Endodermal cell (in vitro differentiated cells): Measurements from ENCODE around the gene ERMAP. TPM values are rescaled to one million over a fixed set of nuclear protein-coding genes. Genes with fewer than 3 reads are reported as not detected.
"Not testable (repeated sequence)": the region's sequence is repeated elsewhere in the genome, so short reads cannot be mapped to it uniquely, and the experiment has no call there.

Experiments
- DNase-seq: peaks from one replicate; pipeline ENCODE4 v3.0.0-alpha.2; 2017
- H3K27ac ChIP-seq: 2 replicates; pipeline ENCODE4 v1.5.1; 2013; ENCODE audit warnings: mild to moderate bottlenecking, low read depth, low read length, moderate library complexity
- H3K27me3 ChIP-seq: 2 replicates; pipeline ENCODE4 v1.6.1; 2013; ENCODE audit warnings: mild to moderate bottlenecking, low read length, moderate library complexity; ENCODE audit not compliant: insufficient read depth, control insufficient read depth, poor library complexity, severe bottlenecking
- H3K36me3 ChIP-seq: 2 replicates; pipeline ENCODE4 v1.7.0; 2013; ENCODE audit warnings: mild to moderate bottlenecking, low read length, moderate library complexity; ENCODE audit not compliant: control insufficient read depth, insufficient read depth
- H3K4me1 ChIP-seq: one replicate; pipeline ENCODE4 v1.7.0; 2013; ENCODE audit warnings: low read length; ENCODE audit not compliant: control insufficient read depth, insufficient read depth
- H3K4me3 ChIP-seq: 2 replicates; pipeline ENCODE4 v1.5.1; 2013; ENCODE audit warnings: mild to moderate bottlenecking, low read length, moderate library complexity
- H3K9ac ChIP-seq: 2 replicates; pipeline ENCODE4 v1.6.1; 2013; ENCODE audit warnings: mild to moderate bottlenecking, low read length, moderate library complexity; ENCODE audit not compliant: poor library complexity, severe bottlenecking; ENCODE audit errors: extremely low read depth
- H3K9me3 ChIP-seq: 2 replicates; pipeline ENCODE4 v1.6.1; 2013; ENCODE audit warnings: mild to moderate bottlenecking, low read length, moderate library complexity; ENCODE audit not compliant: control insufficient read depth
- H3K27ac Mint-ChIP-seq: 2 replicates; pipeline ENCODE4 v1.8.0; 2020; ENCODE audit warnings: mixed read lengths
- H3K27me3 Mint-ChIP-seq: 2 replicates; pipeline ENCODE4 v1.8.0; 2021; ENCODE audit warnings: mild to moderate bottlenecking, mixed read lengths; ENCODE audit not compliant: insufficient read depth
- H3K36me3 Mint-ChIP-seq: 2 replicates; pipeline ENCODE4 v1.8.0; 2020; ENCODE audit warnings: low read depth, mixed read lengths
- H3K4me1 Mint-ChIP-seq: 2 replicates; pipeline ENCODE4 v1.8.0; 2020; ENCODE audit warnings: mixed read lengths
- H3K4me3 Mint-ChIP-seq: 2 replicates; pipeline ENCODE4 v1.8.0; 2020; ENCODE audit warnings: mild to moderate bottlenecking, moderate library complexity, mixed read lengths
- H3K9me3 Mint-ChIP-seq: 2 replicates; pipeline ENCODE4 v1.8.0; 2020; ENCODE audit warnings: mild to moderate bottlenecking, mixed read lengths
- CTCF ChIP-seq: fragments of 200-600 bp; sonication (generic); conservative IDR thresholded peaks from 2 replicates; pipeline ENCODE4 v1.5.0; 2021; ENCODE audit warnings: antibody characterized with exemption, mild to moderate bottlenecking
- WGBS, 2 experiments: methylation state at CpG; one replicate each; pipeline versions ENCODE4 v1.1.5 to v1.1.7; 2013; ENCODE audit warnings: missing lambda C conversion rate in 2 of 2, mixed read lengths in 1 of 2; ENCODE audit not compliant: insufficient coverage in 1 of 2, insufficient read length in 1 of 2; 5-methylcytosine and 5-hydroxymethylcytosine counted together
- total RNA-seq, 2 donors: library from RNA; stranded (reverse); fragmentation: NEBNext Ultra II Directional in 1 of 2; extraction: Animal tissue kit (Norgen Biotek cat#: 25700) in 1 of 2; gene quantifications; 2 replicates in 1 of 2; 3 replicates in 1 of 2; pipeline ENCODE4 v1.2.1, GENCODE V29; 2021

The ERMAP gene
- total RNA-seq, 2 donors from 2014 or later, result 5.1 to 5.7 TPM

GRCh38 chr1:42851960-42852607 is 35.2 kb downstream of the ERMAP start:
- no peak for DNase-seq
- Mint-ChIP-seq H3K9me3 (peaks cover 29% of the 10 kb centered on the region), H3K27ac (no peak overlapping the region), H3K4me3 (no peak overlapping the region), H3K4me1 (peaks cover 11% of the 10 kb centered on the region), H3K27me3 (peaks cover 6% of the 10 kb centered on the region), H3K36me3 (peaks cover 59% of the 10 kb centered on the region)
- Histone ChIP-seq H3K9me3 (peaks cover 26% of the 10 kb centered on the region), H3K27me3 (no peaks in the 10 kb centered on the region), H3K36me3 (peaks cover 36% of the 10 kb centered on the region), H3K27ac (no peak overlapping the region), H3K9ac (no peak overlapping the region), H3K4me1 (peaks cover 3% of the 10 kb centered on the region), H3K4me3 (no peak overlapping the region)
- no peak for TF ChIP-seq CTCF
- 96 to 100% methylated on average over 2 of the region's 2 CpGs for WGBS, 2 experiments

DNA sequence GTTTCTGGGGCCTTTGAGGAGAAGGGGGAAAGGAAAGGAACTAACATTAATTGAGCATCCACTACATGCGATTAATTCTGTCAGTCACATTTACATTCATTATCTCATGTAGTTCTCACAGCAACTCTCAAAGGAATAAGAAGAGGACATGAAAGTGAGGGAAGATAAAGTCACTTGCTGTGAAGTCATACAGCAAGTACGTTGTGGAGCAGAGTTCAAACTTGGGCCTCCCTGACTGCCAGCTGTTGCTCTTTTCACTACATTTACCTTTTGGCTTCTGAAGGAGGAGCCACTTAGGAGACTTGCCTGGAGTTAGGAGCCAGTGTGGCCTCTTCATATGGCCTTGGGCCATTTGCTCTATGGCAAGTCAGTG is 35.7 kb downstream of the ERMAP start:
- Mint-ChIP-seq H3K27ac (no peak overlapping the region), H3K4me3 (no peak overlapping the region), H3K36me3 (peaks cover 64% of the 10 kb centered on the region), H3K4me1 (peaks cover 6% of the 10 kb centered on the region), H3K9me3 (peaks cover 33% of the 10 kb centered on the region), H3K27me3 (peaks cover 6% of the 10 kb centered on the region)
- Histone ChIP-seq H3K4me3 (no peak overlapping the region), H3K9ac (no peak overlapping the region), H3K27ac (no peak overlapping the region), H3K9me3 (peaks cover 25% of the 10 kb centered on the region), H3K4me1 (peaks cover 3% of the 10 kb centered on the region), H3K27me3 (no peaks in the 10 kb centered on the region), H3K36me3 (peaks cover 36% of the 10 kb centered on the region)
- DNase-seq, result no peak
- WGBS, 2 experiments, result 0% methylated on average over 1 of the region's 2 CpGs; no CpG with 5 or more reads in 1 of the 2 experiments
- no peak for TF ChIP-seq CTCF

DNA sequence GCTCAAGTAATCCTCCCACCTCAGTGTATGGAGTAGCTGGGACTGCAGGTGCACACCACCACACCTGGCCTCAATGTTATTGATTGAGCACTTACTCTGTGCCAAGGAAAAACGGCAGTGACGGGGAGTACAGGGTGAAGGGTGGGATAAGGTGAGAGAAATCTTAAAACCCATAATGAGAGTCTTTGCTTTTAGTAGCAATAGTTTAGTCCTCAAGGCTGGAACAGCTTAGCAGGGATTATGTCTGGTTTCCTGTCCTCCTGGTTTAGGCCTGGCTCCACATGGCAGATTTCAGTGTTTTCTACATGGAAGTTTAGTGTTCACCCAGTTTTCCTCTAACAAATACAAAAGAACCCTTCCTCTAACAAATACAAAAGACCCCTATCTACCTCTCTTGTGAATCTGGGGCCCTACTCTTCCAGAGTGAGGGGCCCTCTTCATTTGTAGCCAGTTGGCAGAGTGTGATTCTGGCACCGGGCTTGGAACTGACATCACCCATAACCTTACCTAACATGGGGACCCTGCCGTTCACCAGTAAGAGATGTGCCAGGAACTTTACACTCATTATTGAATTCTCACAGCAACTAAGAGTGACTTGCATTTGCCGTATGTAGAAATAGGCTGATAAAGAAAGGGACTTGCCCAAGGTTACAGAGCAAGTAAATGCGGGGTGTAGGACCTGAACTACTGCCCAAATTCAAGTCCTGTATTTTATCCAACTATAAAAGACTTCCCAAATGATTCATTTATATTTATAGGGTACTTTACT is 36.4 kb downstream of the ERMAP start:
- H3K4me1 Mint-ChIP-seq, result no peaks in the 10 kb centered on the region
- H3K4me3 ChIP-seq, result no peak overlapping the region
- no peaks in the 10 kb centered on the region for H3K27me3 ChIP-seq
- 97 to 100% methylated on average over 1 to 6 of the region's 6 CpGs for whole genome bisulfite sequencing, 2 experiments
- peaks cover 9% of the 10 kb centered on the region for H3K27me3 Mint-ChIP-seq
- no peaks in the 10 kb centered on the region for H3K4me1 ChIP-seq
- peaks cover 63% of the 10 kb centered on the region for H3K36me3 Mint-ChIP-seq
- peaks cover 40% of the 10 kb centered on the region for H3K9me3 Mint-ChIP-seq
- no peak overlapping the region for H3K27ac ChIP-seq
- H3K4me3 Mint-ChIP-seq, result no peak overlapping the region
- H3K27ac Mint-ChIP-seq, result no peak overlapping the region
- H3K9ac ChIP-seq, result no peak overlapping the region
- no peak for DNase-seq
- peaks cover 20% of the 10 kb centered on the region for H3K9me3 ChIP-seq
- no peak for TF ChIP-seq CTCF
- peaks cover 36% of the 10 kb centered on the region for H3K36me3 ChIP-seq

- H3K27me3 ChIP-seq, H3K4me3 ChIP-seq, H3K9ac ChIP-seq, H3K4me1 ChIP-seq, H3K27ac ChIP-seq, DNase-seq, H3K27ac Mint-ChIP-seq, H3K4me1 Mint-ChIP-seq, H3K4me3 Mint-ChIP-seq, H3K9me3 ChIP-seq, H3K27me3 Mint-ChIP-seq: not testable (repeated sequence)
- peaks cover 45% of the 10 kb centered on the region for H3K9me3 Mint-ChIP-seq
- H3K36me3 Mint-ChIP-seq, result peaks cover 39% of the 10 kb centered on the region
- peaks cover 11% of the 10 kb centered on the region for H3K36me3 ChIP-seq
- WGBS, 2 experiments, result 93% methylated on average over 3 of the region's 3 CpGs; no CpG with 5 or more reads in 1 of the 2 experiments
These were observed 39.6 kb downstream of the ERMAP start for GRCh38 chr1:42856554-42856953.

GRCh38 chr1:42859366-42859765 is 42.4 kb downstream of the ERMAP start:
- H3K9ac ChIP-seq, result not testable (repeated sequence)
- 90 to 97% methylated on average over 5 of the region's 5 CpGs for WGBS, 2 experiments

More at GRCh38 chr1:42859366-42859765, 42.4 kb downstream of the ERMAP start:
- H3K4me1 Mint-ChIP-seq, DNase-seq, H3K4me1 ChIP-seq, H3K4me3 Mint-ChIP-seq, H3K27ac Mint-ChIP-seq, H3K4me3 ChIP-seq, H3K27me3 ChIP-seq, H3K9me3 ChIP-seq, H3K36me3 ChIP-seq, H3K27ac ChIP-seq: not testable (repeated sequence)
- H3K36me3 Mint-ChIP-seq, result peaks cover 18% of the 10 kb centered on the region
- H3K9me3 Mint-ChIP-seq, result peaks cover 44% of the 10 kb centered on the region
- peaks cover 11% of the 10 kb centered on the region for H3K27me3 Mint-ChIP-seq
